A673 (cell line): ENCODE data around the gene SLC7A6. TPM values are rescaled to one million over a fixed set of nuclear protein-coding genes. Genes with fewer than 3 reads are reported as not detected.

Experiments used
- BruUV-seq: library from RNA; stranded (reverse); fragments of 400-500 nt; replicated peaks from 2 replicates; lab custom pipeline; 2021; lab: Mats Ljungman, UMichigan
- CTCF ChIA-PET: fragments of 300-600 bp; sonication (Branson Sonifier 250); formaldehyde crosslinking; loops from one replicate; lab custom pipeline; 2022; ENCODE audit warnings: antibody characterized with exemption; lab: Charles Lee
- POLR2A ChIA-PET: fragments of 300-600 bp; sonication (Branson Sonifier 250); formaldehyde crosslinking; loops from one replicate; lab custom pipeline; 2022; ENCODE audit warnings: antibody characterized with exemption; ENCODE audit not compliant: low non-redundant PET; lab: Charles Lee
- DNase-seq: peaks from one replicate; pipeline ENCODE4 v3.0.0-alpha.2; 2015; ENCODE audit warnings: low spot score
- H3K27ac ChIP-seq: fragments of 200-600 bp; sonication (generic); 2 replicates; pipeline ENCODE4 v1.5.1; 2016; ENCODE audit warnings: mixed run types, low read depth, mild to moderate bottlenecking, mixed read lengths, antibody characterized with exemption, low read length; ENCODE audit not compliant: poor library complexity, severe bottlenecking
- H3K27me3 ChIP-seq: fragments of 200-600 bp; sonication (generic); replicated peaks from 2 replicates; pipeline ENCODE4 v1.6.1; 2017; ENCODE audit warnings: mixed run types, low read depth, mild to moderate bottlenecking, mixed read lengths, antibody characterized with exemption, low read length; ENCODE audit not compliant: insufficient read depth, poor library complexity
- H3K36me3 ChIP-seq: fragments of 200-600 bp; sonication (generic); 2 replicates; pipeline ENCODE4 v1.6.1; 2016; ENCODE audit warnings: mixed run types, mild to moderate bottlenecking, mixed read lengths, antibody characterized with exemption, low read length; ENCODE audit not compliant: insufficient read depth, poor library complexity, severe bottlenecking
- H3K4me1 ChIP-seq: fragments of 200-600 bp; sonication (generic); 2 replicates; pipeline ENCODE4 v1.6.1; 2017; ENCODE audit warnings: mixed run types, mild to moderate bottlenecking, mixed read lengths, antibody characterized with exemption, low read length; ENCODE audit not compliant: insufficient read depth, poor library complexity, severe bottlenecking
- H3K4me3 ChIP-seq: fragments of 200-600 bp; sonication (generic); 2 replicates; pipeline ENCODE4 v1.5.1; 2016; ENCODE audit warnings: low read depth, mixed run types, mild to moderate bottlenecking, mixed read lengths, low read length; ENCODE audit not compliant: poor library complexity, severe bottlenecking
- H3K9me3 ChIP-seq: fragments of 200-600 bp; sonication (generic); 2 replicates; pipeline ENCODE4 v1.6.1; 2016; ENCODE audit warnings: mixed run types, low read depth, mild to moderate bottlenecking, mixed read lengths, antibody characterized with exemption, low read length; ENCODE audit not compliant: poor library complexity, severe bottlenecking
- CTCF ChIP-seq: fragments of 300-800, 200-600 bp; sonication (generic); conservative IDR thresholded peaks from 2 replicates; pipeline ENCODE4 v1.5.1; 2017; ENCODE audit warnings: low read depth, mild to moderate bottlenecking, antibody characterized with exemption, low read length, moderate library complexity, mixed read lengths
- EZH2 ChIP-seq: fragments of 200-600 bp; sonication (generic); IDR thresholded peaks from 2 replicates; pipeline ENCODE4 v1.6.1; 2017; ENCODE audit warnings: borderline replicate concordance, low read depth, mild to moderate bottlenecking, mixed read lengths, antibody characterized with exemption, low read length; ENCODE audit not compliant: poor library complexity, severe bottlenecking
- intact Hi-C: fragments of 100-400 bp; cut with micrococcal nuclease; formaldehyde crosslinking; loops from one replicate; pipeline ENCODE4 v1.10.0; 2022; ENCODE audit not compliant: unreplicated experiment
- total RNA-seq: library from RNA; stranded (reverse); gene quantifications from 2 replicates; pipeline ENCODE4 v1.2.3, GENCODE V29; 2021

Gene SLC7A6
- total RNA-seq, 1 experiment from 2014 or later: 58.7 TPM

GRCh38 chr16:68298907-68299561 lies 34.7 kb downstream of the SLC7A6 start:
- Histone ChIP-seq H3K27me3 (no peaks in the 10 kb centered on the region), H3K4me3 (peak overlapping the region; percentile 7), H3K9me3 (no peaks in the 10 kb centered on the region), H3K36me3 (peaks cover 79% of the 10 kb centered on the region), H3K27ac (peak overlapping the region; percentile 64), H3K4me1 (peaks cover 31% of the 10 kb centered on the region)
- ChIA-PET POLR2A (interaction anchor here (0.6 kb wide), 1 partner anchor 12 kb away, joined by 4 read pairs; the partner anchor contains the start of genes PRMT7 and SLC7A6OS), CTCF (interaction anchor here (1.2 to 1.5 kb wide), 2 partner anchors 12 to 35 kb away, joined by 3 to 4 read pairs; partner anchors contain the start of genes PRMT7, SLC7A6 and SLC7A6OS)
- DNase-seq: peak; percentile 94
- TF ChIP-seq CTCF (no peak), EZH2 (no peak)
- BruUV-seq: no TSS peak
- intact Hi-C loops: no loop called here

DNA sequence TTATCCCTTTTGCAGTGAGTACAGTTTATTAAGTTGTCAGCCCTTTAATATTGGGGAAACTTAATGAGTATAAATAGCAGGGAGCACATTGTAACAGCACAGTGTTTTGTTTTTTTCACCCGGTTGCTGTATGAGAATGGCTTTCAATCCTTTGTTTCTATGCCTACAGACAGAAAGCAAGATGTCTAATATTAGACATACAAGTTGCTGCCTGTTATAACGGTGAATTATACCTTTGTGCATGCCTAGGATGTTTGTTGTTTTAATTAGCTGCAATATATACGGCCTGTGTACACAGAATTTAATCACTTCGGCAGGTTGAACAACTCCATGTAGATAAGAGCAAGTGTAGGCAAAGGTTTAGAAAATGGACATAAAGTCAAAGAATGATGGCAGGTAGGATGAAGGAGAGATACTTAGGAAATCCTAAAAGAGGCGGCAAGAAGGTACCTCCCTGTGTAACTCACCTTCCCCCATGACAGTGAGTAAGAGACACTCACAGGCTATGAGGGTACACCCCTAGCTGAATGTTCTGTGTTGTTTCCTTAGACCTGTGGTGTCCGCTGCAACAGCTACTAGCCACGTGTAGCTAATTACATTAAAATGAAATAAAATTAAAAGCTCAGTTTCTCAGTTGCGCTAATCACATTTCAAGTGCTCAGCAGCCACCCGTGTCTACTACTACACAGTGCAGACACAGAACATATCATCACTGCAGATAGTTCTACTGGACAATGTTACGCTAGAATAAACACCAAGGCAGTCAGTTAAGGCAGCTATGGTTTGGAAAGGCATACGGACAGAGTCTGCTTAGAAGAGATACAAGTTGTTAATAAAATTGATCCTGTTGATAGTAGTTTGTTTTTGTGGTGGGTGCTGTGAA lies 35.5 kb downstream of the SLC7A6 start:
- Histone ChIP-seq H3K27ac (peak overlapping the region; percentile 64), H3K36me3 (peaks cover 78% of the 10 kb centered on the region), H3K9me3 (no peaks in the 10 kb centered on the region), H3K4me1 (peaks cover 31% of the 10 kb centered on the region), H3K27me3 (no peaks in the 10 kb centered on the region), H3K4me3 (peak overlapping the region; percentile 7)
- ChIA-PET CTCF (interaction anchor here (1.2 to 1.5 kb wide), 2 partner anchors 11 to 36 kb away, joined by 3 to 4 read pairs; partner anchors contain the start of genes PRMT7, SLC7A6 and SLC7A6OS), POLR2A (interaction anchor here (0.6 kb wide), 1 partner anchor 11 kb away, joined by 4 read pairs; the partner anchor contains the start of genes PRMT7 and SLC7A6OS)
- TF ChIP-seq CTCF: no peak
- no peak for TF ChIP-seq EZH2
- intact Hi-C loops: no loop called here
- no TSS peak for BruUV-seq
- no peak for DNase-seq

GRCh38 chr16:68300734-68301459 lies 36.6 kb downstream of the SLC7A6 start:
- TF ChIP-seq EZH2 (no peak), CTCF (no peak)
- no peak overlapping the region for H3K4me3 ChIP-seq
- no TSS peak for BruUV-seq
- CTCF ChIA-PET: no interaction called here
- no peaks in the 10 kb centered on the region for H3K27me3 ChIP-seq
- H3K27ac ChIP-seq: peak overlapping the region; percentile 22
- intact Hi-C loops: no loop called here
- POLR2A ChIA-PET: no interaction called here
- H3K4me1 ChIP-seq: peaks cover 31% of the 10 kb centered on the region
- peaks cover 77% of the 10 kb centered on the region for H3K36me3 ChIP-seq
- no peaks in the 10 kb centered on the region for H3K9me3 ChIP-seq
- no peak for DNase-seq
